Measurements from ENCODE around the gene SMYD3.
"Not testable (repeated sequence)": the region's sequence is repeated elsewhere in the genome, so short reads cannot be mapped to it uniquely, and the experiment has no call there.

- TF ChIP-seq CLOCK (CRISPR knock-in tag; IDR thresholded peaks at IDR 0.05; ENCODE audit: borderline replicate concordance); CTCF (IDR thresholded peaks at IDR 0.05 in 2 of 3, conservative IDR thresholded peaks at IDR 0.05 in 1 of 3; ENCODE audit: insufficient read depth in 2 of 3, low read depth in 1 of 3, low read length in 3 of 3); MYBL2 (IDR thresholded peaks at IDR 0.05; ENCODE audit: low read depth); MYBL2 (CRISPR knock-in tag; IDR thresholded peaks at IDR 0.05; ENCODE audit: borderline replicate concordance); ZNF57 (CRISPR knock-in tag; IDR thresholded peaks at IDR 0.05); SMAD3 (CRISPR knock-in tag; conservative IDR thresholded peaks at IDR 0.05); RFX7 (CRISPR knock-in tag; IDR thresholded peaks at IDR 0.05); HMG20A (CRISPR knock-in tag; conservative IDR thresholded peaks at IDR 0.05); KLF1 (tag; IDR thresholded peaks at IDR 0.05); ATF3 (IDR thresholded peaks at IDR 0.05); ATF3 (CRISPR knock-in tag; conservative IDR thresholded peaks at IDR 0.05); JUND (IDR thresholded peaks at IDR 0.05; ENCODE audit: borderline replicate concordance, low read depth, low read length); JUND (tag; IDR thresholded peaks at IDR 0.05; ENCODE audit: borderline replicate concordance, low read depth, low read length); RFX5 (IDR thresholded peaks at IDR 0.05; ENCODE audit: low read depth, low read length): not testable (repeated sequence)
Measured at GRCh38 chr1:246071561-246071960, 435.5 kb downstream of the SMYD3 start.

Data from K562 (cell line).